HG02973 (cell line): ENCODE measurements around the gene YWHAQ.

Experiments
- ATAC-seq: cut with Tn5 transposase; IDR thresholded peaks from one replicate; pipeline ENCODE4 v1.9.1; 2021; ENCODE audit warnings: moderate library complexity; ENCODE audit not compliant: unreplicated experiment

YWHAQ gene

DNA sequence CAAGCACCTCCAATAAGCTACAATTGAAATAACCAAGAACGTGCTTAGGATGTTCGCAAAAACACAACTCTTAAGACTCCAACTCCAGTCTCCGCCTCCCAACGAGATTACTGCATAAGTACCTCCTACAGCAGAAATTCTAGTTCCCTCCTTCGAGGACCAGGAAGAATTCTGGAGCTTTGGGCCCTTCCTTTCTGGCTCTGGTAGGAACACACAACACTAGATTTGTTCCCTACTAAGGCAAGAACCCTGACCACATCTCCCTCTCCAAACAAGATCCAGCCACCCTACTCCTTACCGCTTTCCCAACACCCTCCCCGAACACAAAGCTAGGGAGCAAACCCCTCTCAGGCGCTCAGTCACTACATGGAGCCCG lies 75.9 kb downstream of the YWHAQ start:
- no peak for ATAC-seq

DNA sequence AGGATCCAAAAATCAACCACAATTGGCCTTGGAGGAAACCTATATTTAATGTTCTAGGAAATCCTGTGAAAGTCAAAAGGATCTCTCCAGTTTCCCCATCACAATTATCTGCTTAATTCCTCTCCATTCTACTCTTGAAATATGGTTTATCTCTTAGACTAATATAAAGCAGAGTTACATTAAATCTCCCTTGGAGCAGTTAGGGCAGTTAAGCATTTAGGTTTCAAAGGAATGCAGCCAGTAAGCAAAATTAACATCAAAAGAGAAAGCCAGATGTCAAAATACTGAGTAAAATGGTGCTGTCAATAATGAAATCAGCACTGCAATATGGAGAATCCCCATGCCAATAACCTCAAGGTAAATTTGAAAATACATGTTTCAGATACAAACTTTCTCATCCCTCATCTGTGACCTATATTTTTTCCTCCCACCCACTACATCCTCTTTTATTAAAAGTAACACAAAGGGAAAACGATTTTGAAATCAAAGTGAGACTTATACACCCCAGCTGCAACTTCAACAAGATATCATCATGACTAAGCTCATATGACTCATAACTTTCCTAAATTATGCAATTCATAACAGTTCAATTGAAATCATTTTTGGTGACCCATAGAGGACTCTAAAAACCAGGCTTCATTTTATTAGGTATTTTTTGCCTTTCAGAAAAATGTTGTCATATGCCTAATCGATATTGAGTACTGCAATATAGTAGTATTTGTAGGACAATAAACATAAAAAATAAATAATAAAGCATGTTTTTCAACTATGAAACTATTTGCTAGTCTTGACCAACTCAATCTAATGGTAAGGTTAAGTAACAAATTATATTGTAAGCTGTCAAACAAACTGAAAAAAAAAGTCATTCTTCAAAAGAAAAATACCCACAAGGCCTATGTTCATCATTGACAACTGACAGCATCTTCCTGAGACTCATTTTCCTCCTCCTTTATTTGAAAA lies 78.3 kb downstream of the YWHAQ start:
- ATAC-seq, result no peak

GRCh38 chr2:9550859-9551391 lies 79.9 kb downstream of the YWHAQ start:
- ATAC-seq, result peak; percentile 15

- ATAC-seq, result no peak
These were observed 81.4 kb downstream of the YWHAQ start for GRCh38 chr2:9549420-9549819.

DNA sequence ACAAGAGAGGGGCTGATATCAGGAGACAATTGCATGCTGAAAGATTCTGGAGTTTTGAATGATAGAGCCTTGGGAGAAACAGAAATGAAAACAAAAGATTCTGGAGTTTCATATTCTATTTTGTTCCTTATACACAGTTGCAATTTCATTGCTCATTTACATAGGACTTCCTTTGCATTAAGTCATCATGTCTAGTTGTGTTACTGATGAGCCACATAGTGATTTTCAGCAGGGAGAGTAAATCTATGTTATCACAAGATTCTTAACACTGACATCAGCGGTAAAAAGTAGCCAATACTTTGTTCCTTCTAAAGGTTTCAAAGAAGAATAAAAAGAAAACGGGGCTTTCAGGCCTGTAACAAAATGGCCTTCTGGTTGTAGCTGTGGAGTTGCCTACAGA lies 82.3 kb downstream of the YWHAQ start:
- ATAC-seq, result peak; percentile 45

GRCh38 chr2:9547262-9547991 lies 83.4 kb downstream of the YWHAQ start:
- no peak for ATAC-seq

GRCh38 chr2:9545502-9545901 lies 85.3 kb downstream of the YWHAQ start:
- no peak for ATAC-seq

DNA sequence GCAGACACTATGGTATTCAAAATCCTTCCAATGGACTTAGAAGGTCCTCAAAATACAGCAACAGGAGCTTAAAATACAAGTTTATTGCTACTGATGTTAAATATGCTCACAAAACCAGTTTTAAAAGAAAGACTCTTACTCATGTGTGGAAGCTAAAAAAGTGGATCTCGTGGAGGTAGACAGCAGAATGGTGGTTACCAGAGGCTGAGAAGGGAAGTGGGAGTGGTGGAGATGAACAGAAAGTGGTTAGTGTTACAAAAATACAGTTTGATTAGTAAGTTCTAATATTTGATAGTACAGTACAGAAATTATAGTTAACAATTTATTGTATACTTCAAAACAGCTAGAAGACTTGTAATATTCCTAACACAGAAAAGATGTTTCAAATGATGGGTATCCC lies 87.2 kb downstream of the YWHAQ start:
- no peak for ATAC-seq

DNA sequence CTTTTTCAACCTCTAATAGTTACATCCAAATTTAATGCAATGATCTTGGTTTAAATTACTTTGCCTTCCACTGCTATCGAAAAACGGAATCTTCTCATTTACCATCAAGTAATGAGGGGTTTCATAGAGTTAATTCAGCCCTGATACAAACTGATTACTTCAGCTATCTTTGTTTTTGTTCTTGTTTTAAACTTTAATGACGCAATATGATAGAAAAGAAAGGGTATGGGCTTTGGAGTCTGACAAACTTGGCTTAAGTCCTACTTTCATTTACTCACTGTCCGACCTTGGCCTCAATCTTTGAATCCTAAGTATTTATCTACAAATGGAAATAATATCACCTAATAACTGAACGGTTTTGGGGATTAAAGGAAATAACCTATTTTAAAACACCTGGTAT lies 91.3 kb downstream of the YWHAQ start:
- no peak for ATAC-seq

DNA sequence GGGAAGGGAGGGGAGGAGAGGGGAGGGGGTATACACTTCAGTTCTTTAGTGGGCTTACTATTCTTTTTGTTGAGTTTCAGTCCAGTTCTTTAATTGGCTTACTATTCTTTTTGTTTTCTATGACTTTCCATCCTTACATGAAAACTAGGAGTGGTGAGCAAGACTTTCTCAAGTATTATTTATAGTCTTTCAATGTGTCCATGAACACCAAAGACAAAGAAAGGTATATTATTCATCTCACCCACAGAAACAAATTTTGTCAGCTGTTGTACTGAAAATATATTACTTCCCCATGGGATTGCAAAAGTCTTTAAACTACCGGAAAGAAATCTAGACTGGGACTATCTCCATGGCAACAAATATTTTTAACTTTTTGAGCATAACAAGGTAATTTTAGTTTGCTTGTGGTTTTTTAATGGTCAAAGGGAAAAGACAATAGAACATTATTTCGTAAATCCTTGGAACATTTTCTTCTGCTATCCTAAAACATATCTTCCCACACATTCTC lies 92.7 kb downstream of the YWHAQ start:
- ATAC-seq, result no peak

DNA sequence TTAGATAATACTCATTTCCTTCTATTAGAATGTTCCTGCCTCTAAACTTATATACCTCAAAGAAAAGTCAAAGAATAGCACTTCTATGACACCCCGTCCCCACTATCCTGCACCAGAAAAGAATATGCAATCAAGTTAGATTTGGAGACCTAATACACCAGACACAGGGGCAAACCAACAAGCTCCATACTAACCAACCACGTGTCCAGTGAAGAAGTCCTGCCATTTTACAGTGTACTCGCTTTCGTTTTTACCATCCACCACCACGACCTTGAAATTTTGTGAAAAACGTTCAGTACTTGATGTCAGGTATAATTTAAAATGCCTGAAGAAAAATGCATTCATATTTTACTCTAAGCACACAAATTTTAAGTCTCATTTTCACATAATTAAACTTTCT lies 94.3 kb downstream of the YWHAQ start:
- ATAC-seq, result no peak

DNA sequence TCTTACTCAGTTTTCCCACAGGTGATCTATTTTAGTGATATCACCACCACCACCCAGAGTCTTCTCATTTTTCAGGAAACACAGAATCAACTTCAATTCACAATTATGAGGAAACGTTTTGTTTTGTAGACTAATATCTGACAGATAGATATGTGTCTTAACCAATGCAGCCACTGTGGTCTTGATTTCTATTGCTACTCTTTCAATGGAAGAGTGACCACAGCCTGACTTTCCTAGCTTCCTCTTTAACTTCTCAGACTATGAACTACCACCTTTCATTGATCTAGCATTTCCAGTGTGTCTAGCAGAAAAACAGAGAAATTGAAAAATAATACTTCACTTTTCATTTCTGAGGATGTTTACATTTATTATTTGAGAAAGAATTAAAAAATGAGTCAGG lies 95.6 kb downstream of the YWHAQ start:
- no peak for ATAC-seq
